Activated T-cell treated with anti-CD3 and anti-CD28 coated beads, Interleukin-2, amount 50 U/mL, for 24 hours (primary cell): ENCODE data around the gene ZDHHC1.
"Not testable (repeated sequence)": the region's sequence is repeated elsewhere in the genome, so short reads cannot be mapped to it uniquely, and the experiment has no call there.

Experiments
- DNase-seq: peaks from one replicate; pipeline ENCODE4 v3.0.0-alpha.2; 2020
- H3K27ac Mint-ChIP-seq: 2 replicates; pipeline ENCODE4 v1.8.0; 2020; ENCODE audit warnings: mild to moderate bottlenecking, mixed read lengths
- H3K27me3 Mint-ChIP-seq: 2 replicates; pipeline ENCODE4 v1.8.0; 2020; ENCODE audit warnings: mixed read lengths
- H3K36me3 Mint-ChIP-seq: 2 replicates; pipeline ENCODE4 v1.8.0; 2020; ENCODE audit warnings: low read depth, mixed read lengths
- H3K4me1 Mint-ChIP-seq: 2 replicates; pipeline ENCODE4 v1.8.0; 2020; ENCODE audit warnings: low read depth, mixed read lengths
- H3K4me3 Mint-ChIP-seq: 2 replicates; pipeline ENCODE4 v1.8.0; 2020; ENCODE audit warnings: mild to moderate bottlenecking, moderate library complexity, mixed read lengths
- H3K9me3 Mint-ChIP-seq: 2 replicates; pipeline ENCODE4 v1.8.0; 2020; ENCODE audit warnings: mixed read lengths

The ZDHHC1 gene

DNA sequence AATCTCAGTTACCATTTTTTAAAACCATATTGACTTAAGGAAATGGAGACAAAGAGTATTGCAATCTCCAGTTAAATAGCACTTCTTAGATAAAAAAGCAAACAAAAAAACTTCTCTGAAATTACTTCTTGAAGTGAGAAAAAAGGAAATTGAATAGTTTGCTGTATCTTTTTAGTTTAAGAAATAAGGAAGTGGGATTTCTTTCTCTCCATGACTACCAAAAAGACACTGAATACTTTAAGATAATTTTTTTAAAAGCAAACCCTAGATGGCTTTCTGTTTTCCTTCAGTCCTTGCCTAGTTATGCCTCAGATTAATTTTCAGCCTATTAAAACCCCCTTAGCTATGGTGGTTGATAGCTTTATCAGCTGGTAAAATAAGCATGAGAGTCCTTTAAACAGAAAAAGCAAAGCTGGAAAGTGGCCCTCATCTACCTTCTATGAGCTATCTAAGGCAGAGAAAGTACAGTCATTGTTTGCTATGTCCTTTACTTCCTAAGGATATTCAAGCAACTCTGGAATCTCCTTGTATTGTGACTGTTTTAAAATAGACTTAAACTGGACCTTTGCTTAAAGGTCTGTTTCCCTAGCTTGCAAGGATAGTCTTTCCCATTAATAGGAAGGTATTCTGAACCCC is 51.6 kb downstream of the ZDHHC1 start:
- Mint-ChIP-seq H3K4me3 (no peak overlapping the region), H3K27me3 (no peaks in the 10 kb centered on the region), H3K36me3 (no peaks in the 10 kb centered on the region), H3K4me1 (peaks cover 10% of the 10 kb centered on the region), H3K9me3 (no peaks in the 10 kb centered on the region), H3K27ac (peak overlapping the region; percentile 24)
- no peak for DNase-seq

DNA sequence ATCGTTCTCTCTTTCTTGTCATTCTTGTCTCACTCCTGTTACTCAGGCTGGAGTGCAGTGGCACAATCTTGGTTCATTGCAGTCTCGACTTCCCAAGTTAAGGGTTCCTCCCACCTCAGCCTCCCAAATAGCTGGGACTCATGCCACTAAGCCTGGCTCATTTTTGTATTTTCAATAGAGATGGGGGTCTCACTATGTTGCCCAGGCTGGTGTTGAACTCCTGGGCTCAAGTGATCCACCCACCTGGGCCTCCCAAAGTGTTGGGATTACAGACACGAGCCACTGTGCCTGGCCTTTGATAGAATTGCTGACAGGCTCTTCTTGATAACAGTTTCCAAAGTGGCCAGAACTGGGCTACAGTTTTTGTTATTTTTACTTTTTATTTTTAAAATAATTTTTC is 55.2 kb downstream of the ZDHHC1 start:
- Mint-ChIP-seq H3K9me3 (no peaks in the 10 kb centered on the region), H3K27ac (no peak overlapping the region), H3K4me1 (peaks cover 15% of the 10 kb centered on the region), H3K36me3 (no peaks in the 10 kb centered on the region), H3K4me3 (no peak overlapping the region), H3K27me3 (peaks cover 6% of the 10 kb centered on the region)
- DNase-seq, result no peak

- H3K9me3 Mint-ChIP-seq, DNase-seq, H3K27me3 Mint-ChIP-seq: not testable (repeated sequence)
These were observed 56.6 kb downstream of the ZDHHC1 start for GRCh38 chr16:67359540-67360269.

GRCh38 chr16:67357561-67357960 is 58.7 kb downstream of the ZDHHC1 start:
- Mint-ChIP-seq H3K27ac (no peak overlapping the region), H3K36me3 (no peaks in the 10 kb centered on the region), H3K4me1 (peaks cover 5% of the 10 kb centered on the region), H3K9me3 (no peaks in the 10 kb centered on the region), H3K4me3 (no peak overlapping the region), H3K27me3 (peaks cover 10% of the 10 kb centered on the region)
- no peak for DNase-seq

More at GRCh38 chr16:67359540-67360269, 56.6 kb downstream of the ZDHHC1 start:
- H3K4me3 Mint-ChIP-seq, H3K27ac Mint-ChIP-seq, H3K4me1 Mint-ChIP-seq, H3K36me3 Mint-ChIP-seq: not testable (repeated sequence)

- Mint-ChIP-seq H3K4me3 (no peak overlapping the region), H3K36me3 (no peaks in the 10 kb centered on the region), H3K27me3 (peaks cover 10% of the 10 kb centered on the region), H3K4me1 (peaks cover 5% of the 10 kb centered on the region), H3K27ac (no peak overlapping the region), H3K9me3 (no peaks in the 10 kb centered on the region)
- no peak for DNase-seq
These were observed 59.9 kb downstream of the ZDHHC1 start for GRCh38 chr16:67356396-67356795.

DNA sequence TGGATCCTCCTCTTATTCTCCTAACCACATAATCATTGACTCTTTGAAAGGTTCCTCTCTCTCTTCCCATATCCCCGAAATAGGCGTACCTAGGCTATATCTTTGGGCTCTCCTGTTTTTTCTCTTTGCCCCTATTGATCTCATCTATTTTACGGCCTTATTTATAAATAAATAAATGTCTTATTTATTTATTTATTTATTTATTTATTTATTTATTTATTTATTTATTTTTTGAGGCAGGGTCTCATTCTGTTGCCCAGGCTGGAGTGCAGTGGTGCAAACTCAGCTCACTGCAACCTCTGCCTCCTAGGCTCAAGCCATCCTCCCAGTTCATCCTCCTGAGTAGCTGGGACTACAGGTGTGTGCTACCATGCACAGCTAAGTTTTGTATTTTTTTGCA is 63.8 kb downstream of the ZDHHC1 start:
- H3K9me3 Mint-ChIP-seq, DNase-seq, H3K36me3 Mint-ChIP-seq, H3K27me3 Mint-ChIP-seq, H3K27ac Mint-ChIP-seq, H3K4me3 Mint-ChIP-seq, H3K4me1 Mint-ChIP-seq: not testable (repeated sequence)

GRCh38 chr16:67350324-67350723 is 66.0 kb downstream of the ZDHHC1 start:
- Mint-ChIP-seq H3K4me1 (no peaks in the 10 kb centered on the region), H3K4me3 (no peak overlapping the region), H3K36me3 (no peaks in the 10 kb centered on the region), H3K27me3 (peaks cover 4% of the 10 kb centered on the region), H3K9me3 (no peaks in the 10 kb centered on the region), H3K27ac (no peak overlapping the region)
- no peak for DNase-seq

GRCh38 chr16:67349172-67349571 is 67.1 kb downstream of the ZDHHC1 start:
- H3K27me3 Mint-ChIP-seq, result no peaks in the 10 kb centered on the region
- H3K4me3 Mint-ChIP-seq, result no peak overlapping the region
- H3K9me3 Mint-ChIP-seq, result no peaks in the 10 kb centered on the region
- H3K36me3 Mint-ChIP-seq, result no peaks in the 10 kb centered on the region
- H3K27ac Mint-ChIP-seq, result no peak overlapping the region
- no peak for DNase-seq
- no peaks in the 10 kb centered on the region for H3K4me1 Mint-ChIP-seq

- no peak for DNase-seq
- no peaks in the 10 kb centered on the region for H3K36me3 Mint-ChIP-seq
- no peaks in the 10 kb centered on the region for H3K9me3 Mint-ChIP-seq
- H3K4me1 Mint-ChIP-seq, result no peaks in the 10 kb centered on the region
- H3K27me3 Mint-ChIP-seq, result peaks cover 4% of the 10 kb centered on the region
- H3K4me3 Mint-ChIP-seq, result no peak overlapping the region
- H3K27ac Mint-ChIP-seq, result no peak overlapping the region
These were observed 69.9 kb downstream of the ZDHHC1 start for GRCh38 chr16:67346341-67346740.

- no peak for DNase-seq
- peaks cover 4% of the 10 kb centered on the region for H3K27me3 Mint-ChIP-seq
- H3K9me3 Mint-ChIP-seq, result no peaks in the 10 kb centered on the region
- H3K36me3 Mint-ChIP-seq, result no peaks in the 10 kb centered on the region
- no peaks in the 10 kb centered on the region for H3K4me1 Mint-ChIP-seq
- no peak overlapping the region for H3K27ac Mint-ChIP-seq
- no peak overlapping the region for H3K4me3 Mint-ChIP-seq
These were observed 70.9 kb downstream of the ZDHHC1 start for GRCh38 chr16:67345401-67345800.
